ENCODE results near the gene ICE1.
"Not testable (repeated sequence)": the region's sequence is repeated elsewhere in the genome, so short reads cannot be mapped to it uniquely, and the experiment has no call there.

The ICE1 gene

DNA sequence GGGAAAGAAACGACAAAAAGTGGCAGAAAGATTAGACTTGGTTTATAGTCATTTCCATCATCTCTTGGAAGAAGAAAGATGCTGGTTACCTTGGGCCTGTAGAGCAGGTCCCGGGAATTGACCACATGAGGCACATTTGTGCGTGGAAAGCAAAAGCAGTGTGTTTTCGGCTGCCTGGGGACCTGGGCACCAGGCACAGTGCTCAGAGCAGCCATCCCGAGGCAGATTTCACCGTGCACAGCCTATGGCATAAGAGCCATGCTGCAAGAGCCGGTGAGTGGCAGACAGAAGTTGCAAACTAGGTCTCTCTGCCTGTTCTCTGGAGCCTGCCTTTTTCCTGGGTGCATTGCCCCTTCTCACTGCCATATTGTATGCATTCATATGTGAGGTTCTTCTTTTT lies 77.0 kb downstream of the ICE1 start:
- TF ChIP-seq GATA1 (IDR thresholded peaks at IDR 0.05; ENCODE audit: low read depth, low read length) (no peak), POLR2A (IDR thresholded peaks at IDR 0.05; ENCODE audit: low read length) (no peak)
- no peak for DNase-seq

- no peak for TF ChIP-seq POLR2A (IDR thresholded peaks at IDR 0.05; ENCODE audit: low read length)
- DNase-seq = no peak
Observed at GRCh38 chr5:5504325-5504724, 81.8 kb downstream of the ICE1 start.

DNA sequence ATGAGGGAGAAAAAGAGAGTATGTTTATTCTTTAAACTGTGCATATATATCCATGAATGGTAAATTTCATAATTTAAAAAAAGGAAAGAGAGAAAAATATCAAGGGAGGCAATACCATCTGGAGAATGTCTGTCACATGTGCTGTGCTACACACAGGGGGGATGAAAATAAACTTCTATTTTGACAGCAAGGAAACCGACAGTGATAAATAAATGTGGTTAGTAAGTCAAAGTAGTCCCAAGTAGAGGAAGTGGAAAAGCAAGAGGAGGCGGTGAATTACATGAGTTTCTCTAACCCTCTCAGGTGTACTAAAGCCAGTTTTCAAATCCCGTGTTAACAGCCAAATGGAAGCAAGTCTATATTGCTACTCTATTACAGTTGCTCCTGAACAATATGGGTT lies 83.3 kb downstream of the ICE1 start:
- DNase-seq = no peak
- TF ChIP-seq POLR2A (IDR thresholded peaks at IDR 0.05; ENCODE audit: low read length) (no peak), GATA1 (IDR thresholded peaks at IDR 0.05; ENCODE audit: low read depth, low read length) (no peak)

GRCh38 chr5:5508391-5508790 lies 85.9 kb downstream of the ICE1 start:
- no peak for DNase-seq
- no peak for TF ChIP-seq POLR2A (IDR thresholded peaks at IDR 0.05; ENCODE audit: low read length)
- no peak for TF ChIP-seq GATA1 (IDR thresholded peaks at IDR 0.05; ENCODE audit: low read depth, low read length)

DNA sequence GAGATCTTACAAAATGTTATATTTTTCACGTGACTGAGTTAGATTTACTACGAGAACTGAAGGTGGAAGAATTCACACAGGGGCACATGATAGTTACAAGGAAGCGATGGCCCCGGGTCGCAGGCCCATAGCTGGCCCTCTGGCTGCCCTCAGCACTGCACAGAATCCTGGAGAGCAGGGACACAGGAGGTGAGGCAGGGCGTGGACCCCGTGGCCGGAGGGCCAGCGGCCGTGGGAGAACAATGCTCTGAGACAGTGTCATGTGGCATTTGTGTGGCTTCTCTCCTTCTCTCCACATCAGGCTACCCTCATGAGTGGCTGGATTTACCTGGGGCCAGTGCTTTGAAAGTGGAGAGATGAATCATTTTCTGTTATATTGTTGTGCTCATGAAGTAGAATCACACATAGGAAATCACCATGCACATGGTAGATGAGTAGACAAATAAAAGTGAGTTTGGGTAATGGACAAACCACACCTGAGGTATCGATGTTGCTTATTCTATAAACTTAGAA lies 89.5 kb downstream of the ICE1 start:
- DNase-seq = no peak
- TF ChIP-seq POLR2A (IDR thresholded peaks at IDR 0.05; ENCODE audit: low read length) (no peak), GATA1 (IDR thresholded peaks at IDR 0.05; ENCODE audit: low read depth, low read length) (no peak)

GRCh38 chr5:5512543-5512942 lies 90.1 kb downstream of the ICE1 start:
- TF ChIP-seq POLR2A (IDR thresholded peaks at IDR 0.05; ENCODE audit: low read length) = no peak
- no peak for TF ChIP-seq GATA1 (IDR thresholded peaks at IDR 0.05; ENCODE audit: low read depth, low read length)
- no peak for DNase-seq

GRCh38 chr5:5520622-5521021 lies 98.1 kb downstream of the ICE1 start:
- DNase-seq = not testable (repeated sequence)

DNA sequence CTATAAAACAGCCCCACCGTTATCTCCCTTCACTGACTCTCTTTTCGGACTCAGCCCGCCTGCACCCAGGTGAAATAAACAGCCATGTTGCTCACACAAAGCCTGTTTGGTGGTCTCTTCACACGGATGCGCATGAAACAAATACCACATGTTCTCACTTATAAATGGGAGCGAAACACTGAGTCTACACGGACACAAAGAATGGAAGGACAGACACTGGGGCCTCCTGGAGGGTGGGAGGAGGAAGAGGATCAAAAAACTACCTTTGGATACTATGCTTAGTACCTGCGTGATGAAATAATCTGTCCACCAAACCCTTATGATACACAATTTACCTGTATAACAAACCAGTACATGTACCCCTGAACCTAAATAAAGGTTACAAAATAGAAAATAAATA lies 98.6 kb downstream of the ICE1 start:
- no peak for DNase-seq
- TF ChIP-seq GATA1 (IDR thresholded peaks at IDR 0.05; ENCODE audit: low read depth, low read length) = no peak
- TF ChIP-seq POLR2A (IDR thresholded peaks at IDR 0.05; ENCODE audit: low read length) = no peak

DNA sequence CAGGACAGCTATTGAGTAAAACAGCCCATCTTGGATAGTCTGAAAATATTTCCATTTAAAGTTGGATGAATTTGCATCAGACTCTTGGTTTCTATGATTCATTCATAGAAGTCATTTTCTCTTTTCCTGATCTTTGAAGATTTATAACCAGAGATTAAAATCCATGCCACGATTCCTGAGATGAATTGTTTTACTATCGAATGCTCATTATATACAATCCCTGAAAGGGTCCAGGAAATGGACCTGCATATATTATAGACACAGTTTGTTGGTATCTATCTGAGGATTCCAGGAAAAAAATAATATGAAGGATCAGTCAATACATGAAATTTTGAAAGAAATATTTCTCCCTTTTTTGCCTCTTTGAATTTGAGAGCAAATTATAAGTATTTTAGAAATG lies 99.0 kb downstream of the ICE1 start:
- TF ChIP-seq GATA1 (IDR thresholded peaks at IDR 0.05; ENCODE audit: low read depth, low read length) (no peak), POLR2A (IDR thresholded peaks at IDR 0.05; ENCODE audit: low read length) (no peak)
- no peak for DNase-seq

- TF ChIP-seq POLR2A (IDR thresholded peaks at IDR 0.05; ENCODE audit: low read length) (no peak), GATA1 (IDR thresholded peaks at IDR 0.05; ENCODE audit: low read depth, low read length) (no peak)
- no peak for DNase-seq
Observed at GRCh38 chr5:5522336-5522735, 99.9 kb downstream of the ICE1 start.

GRCh38 chr5:5523066-5523505 lies 100.6 kb downstream of the ICE1 start:
- peak; percentile 11 to 33 for DNase-seq

DNA sequence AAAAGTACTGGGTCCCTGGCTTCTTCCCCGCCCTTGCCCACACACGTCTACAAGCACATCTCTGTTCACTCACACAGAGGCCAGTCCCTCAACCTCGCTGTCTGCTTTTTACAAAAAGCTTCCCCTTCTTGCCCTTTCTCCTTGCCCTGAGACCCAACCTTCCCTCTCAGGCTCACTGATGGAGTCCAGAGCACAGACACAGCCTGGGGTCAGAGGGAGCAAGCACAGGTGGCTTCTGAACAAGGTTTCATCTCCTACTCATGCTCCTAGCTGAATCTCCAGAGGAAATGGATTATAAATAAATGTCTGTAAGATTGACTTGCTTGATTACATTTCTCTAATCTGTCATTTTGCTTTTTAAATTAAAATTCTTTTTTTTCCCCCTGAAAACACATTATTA lies 101.8 kb downstream of the ICE1 start:
- no peak for DNase-seq
- TF ChIP-seq POLR2A (IDR thresholded peaks at IDR 0.05; ENCODE audit: low read length) (no peak), GATA1 (IDR thresholded peaks at IDR 0.05; ENCODE audit: low read depth, low read length) (no peak)

More at GRCh38 chr5:5523066-5523505, 100.6 kb downstream of the ICE1 start:
- TF ChIP-seq GATA1 (IDR thresholded peaks at IDR 0.05; ENCODE audit: low read depth, low read length) (no peak), POLR2A (IDR thresholded peaks at IDR 0.05; ENCODE audit: low read length) (no peak)

GRCh38 chr5:5531371-5531770 lies 108.9 kb downstream of the ICE1 start:
- DNase-seq = no peak
- TF ChIP-seq POLR2A (IDR thresholded peaks at IDR 0.05; ENCODE audit: low read length) (no peak), GATA1 (IDR thresholded peaks at IDR 0.05; ENCODE audit: low read depth, low read length) (no peak)

DNA sequence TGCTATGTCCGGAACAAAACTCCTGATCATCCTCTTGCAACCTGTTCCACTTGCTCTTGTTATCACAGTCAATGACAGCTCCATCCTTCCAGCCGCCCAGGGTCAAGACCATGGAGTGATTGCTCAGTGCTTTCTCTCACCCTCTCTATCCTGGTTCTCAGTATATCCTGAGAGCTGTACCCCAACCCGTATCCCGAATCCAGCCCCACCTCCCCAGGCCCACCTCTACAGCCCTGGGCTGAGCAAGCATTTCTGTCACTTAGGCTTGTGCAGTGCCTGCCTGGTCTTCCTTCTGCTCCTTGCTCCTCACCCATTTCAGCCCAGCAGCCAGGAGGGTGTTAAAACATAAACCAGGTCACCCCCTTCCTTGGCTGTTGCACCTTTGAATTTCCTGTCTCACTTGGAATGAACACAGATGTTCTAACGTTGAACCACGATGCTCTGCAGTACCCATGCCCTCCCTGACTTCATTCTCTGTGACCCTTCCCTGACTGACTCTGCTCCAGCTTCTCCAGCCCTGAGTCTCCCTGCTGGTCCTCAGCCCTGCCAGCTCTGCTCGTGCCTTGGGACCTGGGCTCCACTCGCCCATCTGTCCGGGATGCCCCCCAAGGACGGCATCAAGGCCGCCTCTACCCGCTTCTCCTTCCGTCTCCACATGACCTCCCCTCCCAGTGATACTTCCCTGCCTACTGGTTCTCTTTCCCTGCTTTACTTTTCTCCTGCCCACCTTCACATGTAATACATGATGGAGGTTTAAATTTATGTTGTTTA lies 110.0 kb downstream of the ICE1 start:
- no peak for DNase-seq
- TF ChIP-seq POLR2A (IDR thresholded peaks at IDR 0.05; ENCODE audit: low read length) (no peak), GATA1 (IDR thresholded peaks at IDR 0.05; ENCODE audit: low read depth, low read length) (no peak)

DNA sequence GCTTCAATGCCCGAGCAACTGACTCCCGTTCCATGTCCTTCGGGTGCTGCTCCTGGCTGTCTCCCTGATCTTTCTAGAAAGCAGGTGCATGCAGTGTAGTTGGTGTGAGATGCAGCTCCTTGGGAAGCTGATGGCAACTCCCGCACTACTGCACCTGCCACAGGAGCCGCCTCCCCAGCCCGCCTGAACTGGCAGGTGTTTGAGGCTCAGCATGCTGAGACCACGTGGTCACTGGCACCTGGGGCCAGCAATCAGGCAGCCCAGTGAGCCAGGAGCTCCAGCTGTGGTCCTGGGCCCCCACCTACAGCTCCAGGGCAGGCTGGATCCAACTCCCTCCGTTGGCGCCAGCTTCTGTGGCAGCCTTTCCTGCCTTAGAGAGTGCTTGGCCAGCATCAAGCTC lies 111.5 kb downstream of the ICE1 start:
- TF ChIP-seq POLR2A (IDR thresholded peaks at IDR 0.05; ENCODE audit: low read length) = no peak
- no peak for TF ChIP-seq GATA1 (IDR thresholded peaks at IDR 0.05; ENCODE audit: low read depth, low read length)
- DNase-seq = no peak
